NCI-H345 (cell line): Measurements from ENCODE around the gene RASA3.
"Not testable (repeated sequence)": the region's sequence is repeated elsewhere in the genome, so short reads cannot be mapped to it uniquely, and the experiment has no call there.

Source experiments
- DNase-seq: peaks from one replicate; lab custom pipeline; 2025; lab: John Stamatoyannopoulos, UW

The RASA3 gene

DNA sequence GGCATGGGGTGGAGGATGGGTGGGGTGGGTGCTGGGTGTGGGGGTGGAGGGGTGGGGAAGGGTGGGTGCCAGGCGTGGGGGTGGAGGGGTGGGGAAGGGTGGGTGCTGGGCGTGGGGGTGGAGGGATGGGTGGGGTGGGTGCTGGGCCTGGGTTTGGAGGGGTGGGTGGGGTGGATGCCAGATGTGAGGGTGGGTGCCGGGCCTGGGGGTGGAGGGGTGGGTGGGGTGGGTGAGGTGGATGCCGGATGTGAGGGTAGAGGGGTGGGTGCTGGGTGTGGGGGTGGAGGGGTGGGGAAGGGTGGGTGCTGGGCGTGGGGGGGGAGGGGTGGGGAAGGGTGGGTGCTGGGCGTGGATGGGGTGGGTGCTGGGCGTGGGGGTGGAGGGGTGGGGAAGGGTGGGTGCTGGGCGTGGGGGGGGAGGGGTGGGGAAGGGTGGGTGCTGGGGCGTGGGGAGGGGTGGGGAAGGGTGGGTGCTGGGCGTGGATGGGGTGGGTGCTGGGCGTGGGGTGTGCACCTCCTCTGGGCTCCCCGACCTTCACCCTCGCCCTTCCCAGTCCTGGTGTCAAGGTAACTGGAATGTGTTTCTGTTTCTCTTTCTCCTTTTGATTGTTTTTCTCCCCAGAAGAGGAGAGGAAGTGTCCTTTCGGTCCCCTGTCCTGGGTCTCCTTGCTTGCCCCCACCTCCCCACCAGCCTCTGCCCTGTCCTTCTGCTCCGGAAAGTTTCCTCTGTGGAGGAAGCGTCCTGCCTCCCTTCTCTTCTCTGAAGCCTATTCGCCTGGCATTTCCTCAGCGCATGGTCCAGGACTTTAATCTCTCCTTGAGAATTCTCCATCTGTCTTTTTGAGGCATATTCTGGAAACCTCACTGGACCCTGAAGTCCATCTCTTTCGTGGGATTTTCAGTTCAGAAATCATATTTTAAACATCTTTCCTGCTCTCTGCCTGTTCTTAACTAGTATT lies 23.8 kb upstream of the RASA3 start:
- DNase-seq, result no peak

DNA sequence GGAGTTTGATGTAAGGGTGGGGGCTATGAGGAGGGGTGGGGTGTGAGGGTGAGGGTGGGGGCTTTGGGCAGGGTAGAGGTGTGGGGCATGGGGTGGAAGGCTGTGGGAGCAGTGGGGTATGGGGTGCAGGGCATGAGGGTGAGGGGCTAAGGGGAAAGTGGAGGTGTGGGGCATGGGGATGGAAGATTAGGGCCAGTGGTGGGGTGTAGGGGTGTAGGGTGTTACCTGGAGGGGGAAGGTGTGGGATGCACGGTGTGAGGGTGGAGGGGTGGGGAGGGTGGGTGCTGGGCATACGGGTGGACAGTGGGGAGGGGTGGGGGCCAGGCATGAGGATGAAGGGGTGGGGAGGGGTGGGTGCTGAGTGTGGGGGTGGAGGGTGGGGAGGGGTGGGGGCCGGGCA lies 22.9 kb upstream of the RASA3 start:
- DNase-seq, result no peak

DNA sequence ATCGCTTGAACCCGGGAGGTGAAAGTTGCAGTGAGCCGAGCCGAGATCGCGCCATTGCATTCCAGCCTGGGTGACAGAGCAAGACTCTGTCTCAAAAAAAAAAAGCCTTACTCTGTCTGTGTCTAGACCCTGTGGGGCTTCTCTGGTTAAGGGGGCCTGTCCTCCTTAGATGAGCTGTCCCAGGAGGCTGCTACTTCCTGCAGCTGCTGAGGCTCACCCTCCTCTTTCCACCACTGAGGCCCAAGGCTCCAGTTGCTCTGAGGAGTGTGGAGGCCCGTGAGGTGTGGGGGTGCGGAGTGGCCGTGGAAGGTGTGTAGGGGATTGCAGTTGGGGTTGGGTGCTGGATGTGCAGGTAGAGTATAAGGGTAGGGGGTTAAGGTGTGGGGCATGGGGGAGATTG lies 22.1 kb upstream of the RASA3 start:
- DNase-seq, result no peak

DNA sequence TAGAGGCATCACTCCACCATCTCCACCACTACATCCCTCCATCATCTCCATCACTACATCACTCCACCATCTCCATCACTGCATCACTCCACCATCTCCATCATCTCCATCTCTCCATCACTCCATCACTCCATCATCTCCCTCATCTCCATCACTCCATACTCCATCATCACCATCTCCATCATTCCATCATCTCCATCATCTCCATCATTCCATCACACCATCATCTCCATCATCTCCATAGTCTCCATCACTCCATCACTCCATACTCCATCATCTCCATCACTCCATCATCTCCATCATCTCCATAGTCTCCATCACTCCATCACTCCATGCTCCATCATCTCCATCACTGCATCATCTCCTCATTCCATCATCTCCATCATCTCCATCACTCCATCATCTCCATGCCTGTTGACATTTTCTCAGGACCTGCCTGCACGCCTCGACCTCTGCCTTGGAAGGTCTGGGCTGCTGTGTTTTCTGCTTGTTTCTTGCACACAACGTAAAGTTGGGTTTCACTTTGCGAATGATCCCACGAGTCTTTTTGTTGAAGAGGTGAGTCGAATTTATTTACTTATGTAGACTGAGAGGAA lies 21.2 kb upstream of the RASA3 start:
- DNase-seq, result no peak

DNA sequence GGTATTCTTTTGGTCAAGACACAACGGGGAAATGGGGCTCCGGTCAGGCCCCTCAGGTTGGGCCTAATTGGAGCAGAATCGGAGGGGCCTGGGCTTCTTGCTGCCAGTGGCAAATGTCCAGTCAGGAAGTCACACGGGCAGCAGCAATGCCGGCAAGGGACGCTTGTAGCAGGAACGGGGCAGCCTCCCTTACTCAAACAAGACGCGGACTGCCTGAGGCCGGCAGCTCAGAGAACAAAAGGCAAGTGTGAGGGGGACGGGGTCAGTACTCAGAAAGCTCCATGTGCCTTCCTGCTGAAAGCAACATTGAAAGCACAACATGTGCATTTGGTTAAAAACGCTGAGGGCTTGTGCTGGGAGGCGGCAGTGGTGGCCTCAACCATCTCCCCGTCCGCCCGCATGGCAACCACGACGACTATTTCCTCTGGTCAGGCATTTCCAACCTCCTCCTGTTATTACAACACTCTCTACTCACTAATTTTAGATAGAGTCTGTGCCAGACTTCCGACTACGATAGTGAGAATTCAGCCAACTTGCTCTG lies 20.5 kb upstream of the RASA3 start:
- no peak for DNase-seq

DNA sequence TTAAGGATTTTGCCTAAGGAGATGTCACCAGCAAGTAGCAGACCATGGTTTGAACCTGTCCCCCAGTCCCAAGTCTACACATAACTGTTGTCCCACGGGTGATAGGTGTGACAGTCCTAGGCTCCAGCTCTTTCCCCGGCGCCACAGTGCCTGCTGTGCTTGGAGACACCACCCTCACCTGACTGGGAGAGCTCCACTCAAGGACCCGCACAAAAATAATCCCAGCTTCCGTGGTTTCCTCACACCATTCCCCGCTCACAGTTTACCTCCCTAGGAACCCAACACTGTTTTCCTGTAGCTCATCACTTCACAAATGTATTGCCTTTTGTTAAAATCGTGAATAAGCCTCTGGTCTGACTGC lies 19.8 kb upstream of the RASA3 start:
- no peak for DNase-seq

DNA sequence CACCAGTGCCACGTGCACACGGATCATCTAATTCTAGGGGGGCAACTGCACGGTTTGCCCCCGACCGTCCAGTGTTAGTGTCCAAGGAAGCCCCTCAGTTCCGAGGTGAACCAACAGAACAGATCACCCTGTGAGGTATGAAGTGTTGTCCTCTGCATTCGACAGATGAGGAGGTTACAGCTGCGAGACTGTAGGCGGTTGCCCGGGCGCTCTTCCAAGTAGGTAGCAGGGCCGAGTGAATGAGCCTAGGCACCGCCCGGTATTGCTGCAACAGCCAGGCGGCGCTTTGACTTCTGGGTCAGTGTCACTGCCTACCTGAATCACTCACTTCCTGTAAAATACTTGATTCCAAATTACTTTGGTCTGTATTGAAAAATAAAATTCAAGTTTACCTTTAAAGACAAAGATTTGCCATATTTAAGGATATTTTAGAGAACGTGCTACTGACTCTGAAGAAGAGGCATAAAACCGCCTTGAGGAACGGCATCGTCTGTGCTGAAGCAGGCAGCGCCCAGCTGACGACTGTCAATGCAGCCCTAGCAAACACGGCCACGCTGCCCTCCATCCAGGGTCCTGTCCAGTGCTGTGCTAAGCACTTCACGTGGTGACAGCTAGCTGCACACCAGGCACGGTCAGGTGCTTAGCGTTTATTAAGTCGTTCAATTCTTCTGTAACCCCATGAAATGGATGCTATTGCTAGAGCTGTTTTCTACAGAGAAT lies 19.3 kb upstream of the RASA3 start:
- peak; percentile 81 for DNase-seq

DNA sequence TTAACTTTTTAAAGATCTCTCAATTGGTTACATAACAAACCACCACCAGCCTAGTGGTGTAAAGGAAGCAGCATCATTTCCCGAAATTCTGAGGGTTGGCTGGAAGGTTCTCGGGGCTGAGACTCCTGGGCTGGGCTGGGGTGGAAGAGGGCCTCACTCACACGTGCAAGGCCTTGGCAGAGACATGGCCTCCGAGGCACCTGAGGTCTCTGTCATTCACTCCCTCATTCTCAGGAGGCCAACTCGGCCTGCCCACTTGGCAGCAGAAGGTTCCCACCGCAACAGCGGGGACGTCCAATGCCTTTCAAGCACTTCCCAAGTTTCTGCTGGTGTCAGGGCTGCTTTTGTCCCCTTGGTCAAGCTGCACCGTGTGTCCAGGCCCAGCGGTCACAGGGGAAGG lies 18.6 kb upstream of the RASA3 start:
- no peak for DNase-seq

DNA sequence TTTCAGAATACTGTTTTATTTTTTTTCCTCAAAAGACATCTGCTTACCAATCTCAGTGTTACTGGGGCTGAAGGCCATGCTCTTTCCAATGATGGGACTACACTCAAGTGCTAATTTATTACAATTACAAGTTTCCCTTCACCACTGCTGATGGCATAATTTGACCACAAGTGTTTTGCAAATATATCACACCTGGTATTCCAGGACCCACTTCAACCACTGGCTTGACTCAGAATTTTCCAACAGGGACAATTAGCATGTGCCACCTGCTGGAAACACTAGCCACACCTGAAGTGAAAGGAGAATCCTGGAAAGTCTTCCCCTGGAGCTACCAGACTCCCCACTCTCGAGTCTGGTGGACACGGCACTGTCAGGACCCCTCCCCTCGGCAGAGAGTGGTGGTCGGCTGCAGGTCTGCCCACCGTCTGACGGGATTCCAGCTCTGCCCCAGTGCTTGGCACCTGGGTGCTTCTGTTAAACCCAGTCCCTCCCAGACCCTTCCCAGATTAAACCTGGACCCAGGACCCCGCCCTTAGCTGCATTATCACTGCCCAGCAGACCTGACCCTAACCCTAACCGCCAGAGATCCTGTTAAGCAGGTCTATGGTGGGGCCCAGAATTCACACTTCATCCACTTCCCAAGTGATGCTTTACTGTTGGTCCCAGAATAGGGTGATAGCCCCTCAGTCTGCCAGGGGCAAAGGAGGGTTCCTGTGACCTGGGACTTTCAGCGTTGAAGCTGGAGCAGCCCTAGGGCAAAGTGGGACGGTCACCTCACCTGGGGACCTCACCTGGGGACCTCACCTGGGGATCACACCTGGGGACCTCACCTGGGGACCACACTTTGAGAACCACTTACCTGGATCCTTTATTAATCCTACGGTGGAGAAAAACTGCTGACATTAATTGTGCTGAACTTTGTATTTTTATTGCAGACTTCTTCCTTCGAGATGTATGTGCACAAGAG lies 17.6 kb upstream of the RASA3 start:
- peak; percentile 74 for DNase-seq

DNA sequence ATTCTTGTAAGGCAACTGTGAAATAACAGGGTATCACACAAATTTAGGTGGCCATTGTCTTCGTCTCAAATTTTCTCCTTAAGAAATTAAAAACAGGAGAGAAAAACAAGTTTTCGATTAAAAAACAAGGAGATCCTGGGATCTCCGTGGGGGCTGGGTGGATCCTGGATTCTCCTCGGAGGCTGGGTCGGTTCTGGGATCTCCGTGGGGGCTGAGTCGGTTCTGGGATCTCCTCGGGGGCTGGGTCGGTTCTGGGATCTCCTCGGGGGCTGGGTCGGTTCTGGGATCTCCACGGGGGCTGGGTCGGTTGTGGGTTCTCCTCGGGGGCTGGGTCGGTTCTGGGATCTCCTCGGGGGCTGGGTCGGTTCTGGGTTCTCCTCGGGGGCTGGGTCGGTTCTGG lies 16.5 kb upstream of the RASA3 start:
- not testable (repeated sequence) for DNase-seq

DNA sequence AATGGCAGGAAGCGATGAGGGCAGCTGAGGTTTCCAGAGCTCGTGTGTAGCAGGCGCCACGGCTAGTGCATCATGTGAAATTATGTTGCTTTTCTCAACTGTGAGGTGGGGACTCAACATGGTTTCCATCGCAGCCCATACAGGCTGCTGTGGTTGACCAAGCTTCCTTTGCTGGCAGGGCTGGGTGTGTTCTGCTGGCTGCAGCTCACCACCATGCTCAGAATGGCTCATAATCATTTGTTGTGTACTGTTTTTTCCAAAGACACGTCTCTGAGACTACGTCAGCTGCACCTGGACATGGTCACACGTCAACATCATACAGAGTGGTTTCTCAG lies 16.1 kb upstream of the RASA3 start:
- no peak for DNase-seq

DNA sequence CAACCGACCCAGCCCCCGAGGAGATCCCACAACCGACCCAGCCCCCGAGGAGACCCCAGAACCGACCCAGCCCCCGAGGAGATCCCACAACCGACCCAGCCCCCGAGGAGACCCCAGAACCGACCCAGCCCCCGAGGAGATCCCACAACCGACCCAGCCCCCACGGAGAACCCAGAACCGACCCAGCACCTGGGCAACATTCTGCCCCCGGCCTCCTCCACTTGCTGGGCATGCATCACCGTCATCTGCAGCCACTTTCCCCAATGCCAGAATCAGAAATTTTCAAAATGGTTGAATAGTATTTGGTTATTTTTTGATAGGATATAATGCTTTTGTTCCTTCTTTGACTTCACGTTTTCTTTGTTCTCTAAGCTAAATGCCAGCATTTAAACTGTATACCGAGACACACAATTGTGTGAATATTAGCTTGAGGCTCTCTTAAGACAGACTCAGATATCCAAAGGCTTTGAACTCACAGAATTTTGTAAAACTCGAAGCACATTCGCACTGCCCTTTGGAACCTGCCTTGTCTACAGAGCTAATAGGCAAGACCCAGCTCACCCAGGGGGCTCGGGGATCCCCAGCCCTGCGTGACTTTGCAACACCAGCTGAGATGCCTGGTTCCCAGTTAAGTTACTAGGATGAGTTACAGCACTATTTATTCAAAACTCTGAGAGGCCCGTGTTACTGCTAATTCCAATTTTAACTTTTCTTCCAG lies 15.5 kb upstream of the RASA3 start:
- DNase-seq, result no peak

DNA sequence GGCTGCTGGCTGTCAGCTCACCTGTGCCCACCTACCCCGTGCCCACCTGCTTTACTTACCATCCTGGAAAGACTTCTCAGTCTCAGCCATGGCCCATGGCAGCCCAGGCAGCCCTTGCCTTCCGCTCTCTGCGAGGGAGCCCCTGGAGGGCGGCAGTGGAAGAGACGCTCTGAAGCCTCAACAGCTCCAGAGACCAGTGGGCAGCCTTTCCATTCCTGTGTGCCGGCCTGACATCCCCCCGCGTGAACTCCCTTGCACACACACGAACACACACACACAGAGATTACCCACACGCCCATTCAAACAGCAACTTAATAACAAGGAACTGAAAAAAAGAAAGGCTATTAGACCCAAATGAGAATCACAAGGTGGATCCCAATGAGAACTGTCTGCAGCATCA lies 14.2 kb upstream of the RASA3 start:
- no peak for DNase-seq

DNA sequence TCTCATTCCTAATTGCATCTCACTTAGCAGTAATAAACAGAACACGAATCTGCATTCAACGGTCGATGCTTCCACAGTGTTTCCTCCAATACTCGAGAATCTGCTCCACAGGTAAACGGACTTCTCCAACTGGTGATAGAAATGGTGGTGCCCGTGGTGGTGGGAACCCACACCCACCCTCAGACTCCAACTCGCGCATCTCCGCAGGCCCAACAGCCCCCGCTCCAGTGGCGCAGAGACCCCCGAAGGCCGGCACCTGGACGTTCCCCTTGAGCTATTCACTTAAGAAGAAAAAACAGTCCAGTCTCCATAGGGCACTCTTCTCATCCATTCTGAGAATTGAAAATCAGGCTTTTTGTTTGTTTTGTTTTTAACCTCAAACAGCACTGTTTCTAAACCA lies 13.8 kb upstream of the RASA3 start:
- no peak for DNase-seq

DNA sequence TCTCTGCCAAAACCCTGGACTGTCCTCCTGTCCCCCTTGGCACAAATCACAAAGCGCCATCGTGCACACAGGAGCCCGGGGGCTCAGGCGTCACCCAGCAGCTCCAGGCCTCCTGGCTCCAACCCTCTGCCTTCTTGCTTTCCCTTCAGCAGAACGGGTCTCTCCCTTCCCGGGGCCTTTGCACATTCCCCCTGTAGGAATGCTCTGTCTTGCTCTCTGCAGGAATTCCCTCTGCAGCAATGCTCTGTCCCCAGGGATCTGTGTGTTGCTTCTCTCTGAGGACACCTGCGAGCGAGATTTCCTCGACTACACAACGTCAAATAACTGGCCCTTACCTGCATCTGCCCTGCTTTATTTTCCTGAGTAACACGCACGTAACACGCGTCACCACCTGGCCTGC lies 13.3 kb upstream of the RASA3 start:
- no peak for DNase-seq

DNA sequence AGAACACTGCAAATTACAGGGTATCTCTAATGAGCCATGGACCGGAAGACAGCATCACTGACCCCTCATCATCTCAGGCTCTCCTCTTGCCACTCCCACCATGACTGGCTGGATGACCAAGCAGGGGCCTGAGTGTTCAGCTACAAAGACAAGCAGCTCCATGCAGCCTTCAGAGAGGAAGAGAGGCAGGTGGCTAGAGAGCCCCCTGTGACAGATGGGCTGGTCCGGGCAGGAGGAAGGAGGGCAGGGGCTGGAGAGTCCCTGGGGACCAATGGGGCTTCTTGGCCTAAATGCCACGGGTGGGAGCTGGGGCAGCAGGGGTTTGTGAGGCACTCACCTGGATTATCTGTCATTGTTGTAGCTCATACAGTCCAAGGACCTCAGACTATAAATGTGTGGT lies 12.8 kb upstream of the RASA3 start:
- DNase-seq, result no peak

DNA sequence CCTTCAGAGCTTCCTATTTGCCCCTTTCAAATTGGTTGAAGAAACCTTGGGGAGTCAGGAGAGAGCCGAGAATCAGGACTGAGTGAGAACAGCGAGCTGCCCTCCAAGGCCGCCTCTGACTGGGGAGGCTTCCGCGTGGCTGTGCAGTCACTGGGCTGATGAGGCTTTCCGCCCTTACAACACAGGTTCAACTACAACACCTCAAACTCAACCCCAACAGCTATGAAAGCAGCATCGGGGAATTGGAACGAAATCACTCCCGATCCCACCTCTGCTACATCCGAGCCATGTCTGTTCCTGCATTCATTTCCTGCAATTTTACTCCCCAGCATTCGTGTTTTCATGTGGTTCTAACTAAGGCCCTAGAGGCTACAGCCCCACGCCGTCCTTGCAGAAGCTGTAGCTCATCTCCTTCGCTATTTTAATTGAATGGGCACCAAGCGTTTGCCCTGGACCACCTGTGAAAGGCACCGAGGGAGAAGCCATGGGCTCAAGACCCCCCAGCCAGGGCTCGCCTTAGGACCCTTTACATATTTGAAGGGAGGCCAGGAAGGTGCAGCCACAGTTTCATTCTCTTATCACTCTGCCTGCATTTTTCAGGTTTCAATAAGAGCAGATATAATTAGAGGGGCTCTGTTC lies 12.3 kb upstream of the RASA3 start:
- DNase-seq, result no peak

DNA sequence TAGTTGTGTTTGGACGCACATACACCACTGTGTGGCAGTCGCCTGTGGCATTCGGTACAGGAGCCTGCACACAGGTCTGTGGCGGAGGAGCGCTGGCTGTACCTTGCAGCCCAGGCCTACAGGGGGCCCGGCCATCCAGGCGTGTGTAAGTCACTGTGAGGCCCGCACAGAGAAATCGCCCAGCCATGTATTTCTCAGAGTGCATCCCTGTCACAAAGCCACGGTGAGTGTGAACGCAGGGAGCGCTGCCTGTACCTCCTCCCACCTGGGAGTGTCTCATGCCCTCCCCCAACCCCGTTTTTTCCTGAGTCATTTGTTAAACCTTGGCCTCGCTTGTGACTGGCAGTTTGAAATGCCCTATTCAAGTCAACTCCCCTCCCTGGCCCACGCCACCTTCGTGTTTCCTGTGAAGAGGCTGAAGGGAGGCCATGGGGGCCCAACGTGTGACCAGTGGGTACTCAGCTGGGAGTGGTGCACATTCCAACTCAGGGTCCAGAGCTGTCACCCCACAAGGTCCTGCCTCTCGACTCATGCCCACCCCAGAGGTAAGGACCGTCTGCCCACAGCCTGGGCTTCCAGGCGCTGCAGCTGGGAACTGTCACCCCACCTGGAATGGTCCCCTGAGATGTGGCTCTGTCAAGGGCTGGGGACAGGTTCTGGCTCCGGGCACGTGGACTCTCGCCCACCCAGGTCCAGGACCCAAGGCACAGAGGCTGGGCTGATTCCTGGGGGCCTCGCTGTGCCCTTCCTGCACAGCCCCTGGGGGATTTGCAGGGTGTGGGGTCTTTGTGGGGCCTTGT lies 11.6 kb upstream of the RASA3 start:
- no peak for DNase-seq

DNA sequence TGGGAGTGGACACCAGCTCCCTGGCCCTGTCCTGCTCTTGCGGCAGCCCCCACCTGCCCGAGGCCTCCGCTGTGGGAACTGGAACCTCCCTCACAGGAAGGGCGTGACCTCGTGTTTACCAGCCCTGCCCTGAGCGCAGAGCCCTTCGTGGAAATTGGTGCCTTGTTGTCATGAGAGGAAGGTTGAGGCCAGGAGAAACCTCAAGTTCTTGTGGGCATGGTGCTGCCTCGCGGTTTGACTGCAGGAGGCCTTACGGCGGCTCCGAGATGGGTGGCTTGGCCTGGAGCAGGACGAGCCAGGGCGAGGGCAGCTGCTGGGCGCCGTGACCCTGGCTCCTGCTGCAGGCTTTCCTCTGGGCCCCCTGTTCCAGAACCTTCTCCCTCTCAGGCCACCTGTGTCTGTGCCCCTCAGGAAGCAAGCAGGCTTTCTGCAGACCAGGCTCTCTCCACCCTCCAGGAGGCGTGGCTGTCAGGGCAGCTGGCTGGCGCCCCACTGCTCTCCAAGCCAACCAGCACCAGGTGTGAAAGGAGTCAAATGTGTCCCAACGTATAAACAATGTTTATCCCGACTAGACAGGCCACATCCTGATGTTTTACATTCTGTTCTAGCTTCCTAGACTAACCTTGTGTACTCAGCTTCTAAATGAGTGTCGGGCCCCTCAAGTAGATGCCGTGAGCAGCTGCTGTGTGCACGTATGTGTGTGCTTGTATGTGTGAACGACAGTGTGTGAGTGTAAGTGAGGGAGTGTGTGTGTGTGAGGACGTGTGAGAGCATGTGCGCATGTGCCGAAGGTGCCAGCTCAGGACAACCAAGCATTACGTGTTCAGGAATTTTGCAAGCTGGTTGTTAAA lies 10.4 kb upstream of the RASA3 start:
- DNase-seq, result peak; percentile 89
